GM18508 (cell line): ENCODE measurements around the gene AVL9.
"Not testable (repeated sequence)": the region's sequence is repeated elsewhere in the genome, so short reads cannot be mapped to it uniquely, and the experiment has no call there.

Experiments used
- ATAC-seq: cut with Tn5 transposase; IDR thresholded peaks from one replicate; pipeline ENCODE4 v1.9.1; 2021; ENCODE audit warnings: moderate number of reproducible peaks; ENCODE audit not compliant: insufficient read depth, unreplicated experiment

Gene AVL9

GRCh38 chr7:32631590-32632497 lies 136.6 kb downstream of the AVL9 start:
- not testable (repeated sequence) for ATAC-seq

- not testable (repeated sequence) for ATAC-seq
These were observed 138.2 kb downstream of the AVL9 start for GRCh38 chr7:32633446-32633845.

GRCh38 chr7:32634798-32635393 lies 139.6 kb downstream of the AVL9 start:
- not testable (repeated sequence) for ATAC-seq

- not testable (repeated sequence) for ATAC-seq
These were observed 141.6 kb downstream of the AVL9 start for GRCh38 chr7:32636725-32637462.

GRCh38 chr7:32637611-32638010 lies 142.3 kb downstream of the AVL9 start:
- not testable (repeated sequence) for ATAC-seq
